HG03354 (cell line): ENCODE measurements around the gene LTBP3.

ENCODE experiments used
- ATAC-seq: cut with Tn5 transposase; IDR thresholded peaks from one replicate; pipeline ENCODE4 v1.9.1; 2021; ENCODE audit warnings: mild to moderate bottlenecking; ENCODE audit not compliant: unreplicated experiment, poor library complexity, severe bottlenecking

The LTBP3 gene

DNA sequence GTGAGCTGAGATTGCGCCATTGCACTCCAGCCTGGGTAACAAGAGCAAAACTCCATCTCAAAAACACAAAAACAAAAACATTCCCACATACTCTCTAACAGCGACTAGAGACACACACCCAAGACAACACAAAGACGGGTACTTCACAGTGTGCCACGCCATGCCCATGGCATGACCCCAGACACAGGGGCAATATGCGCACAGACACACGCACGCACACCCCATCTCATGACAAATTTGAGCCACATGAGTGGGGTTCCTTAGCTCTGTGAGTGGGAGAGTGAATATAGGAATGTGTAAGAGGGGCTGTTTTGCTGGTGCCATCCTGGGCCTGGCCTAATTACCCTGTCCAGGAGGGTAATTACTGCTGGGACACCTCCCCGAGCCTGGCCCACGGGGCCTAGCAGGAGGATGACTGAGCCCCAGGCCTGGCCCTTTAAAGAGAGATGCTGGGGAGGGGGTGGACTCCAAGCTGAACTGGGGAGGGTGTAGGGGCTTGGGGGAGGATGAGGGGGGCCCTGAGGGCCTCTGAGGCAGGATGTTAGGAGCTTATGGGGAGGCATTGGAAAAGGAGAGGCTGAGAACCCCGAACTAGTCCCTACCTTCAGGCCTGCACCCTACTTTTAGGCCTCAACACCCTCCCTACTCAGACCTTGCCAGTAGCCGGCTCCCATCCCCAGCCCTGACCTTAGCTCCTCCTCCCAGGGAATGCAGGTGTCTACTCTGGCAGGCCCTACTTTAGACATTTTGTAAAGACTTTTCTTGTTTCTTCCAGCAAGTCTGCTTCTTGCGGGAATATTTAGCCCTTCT, 1.5 kb downstream of the LTBP3 start:
- no peak for ATAC-seq

GRCh38 chr11:65555693-65556231, 2.4 kb downstream of the LTBP3 start:
- ATAC-seq = no peak

DNA sequence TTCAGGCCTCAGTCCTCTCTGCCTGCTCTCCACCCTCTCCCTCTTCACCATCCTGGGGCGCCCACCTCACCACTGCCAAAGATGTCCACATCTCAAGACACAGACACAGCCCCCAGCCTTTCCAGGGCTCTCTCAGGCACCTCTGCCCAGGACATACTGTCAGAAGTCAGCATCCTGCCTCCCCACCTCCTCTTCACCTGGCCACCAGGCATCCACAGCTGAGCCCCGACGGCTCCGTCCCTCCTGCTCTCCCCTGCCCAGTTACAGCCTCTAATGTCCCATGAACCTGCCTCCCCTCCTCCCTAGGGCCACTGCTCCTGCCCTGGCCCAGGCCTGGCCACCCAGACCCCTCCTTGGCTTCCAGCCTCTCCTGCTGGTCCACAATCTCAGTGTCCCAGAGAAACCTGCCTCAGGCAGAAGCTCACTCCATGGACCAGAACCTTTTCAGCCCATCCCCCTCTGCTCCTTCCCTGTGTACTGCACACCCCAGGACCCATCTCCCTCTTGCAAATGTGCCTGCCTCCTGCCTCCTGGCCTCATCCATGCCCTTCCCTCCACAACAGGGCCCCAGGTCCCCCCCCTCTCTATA, 3.2 kb downstream of the LTBP3 start:
- ATAC-seq = no peak

- no peak for ATAC-seq
These were observed 3.9 kb downstream of the LTBP3 start for GRCh38 chr11:65554057-65554818.

GRCh38 chr11:65553301-65554001, 4.7 kb downstream of the LTBP3 start:
- no peak for ATAC-seq

DNA sequence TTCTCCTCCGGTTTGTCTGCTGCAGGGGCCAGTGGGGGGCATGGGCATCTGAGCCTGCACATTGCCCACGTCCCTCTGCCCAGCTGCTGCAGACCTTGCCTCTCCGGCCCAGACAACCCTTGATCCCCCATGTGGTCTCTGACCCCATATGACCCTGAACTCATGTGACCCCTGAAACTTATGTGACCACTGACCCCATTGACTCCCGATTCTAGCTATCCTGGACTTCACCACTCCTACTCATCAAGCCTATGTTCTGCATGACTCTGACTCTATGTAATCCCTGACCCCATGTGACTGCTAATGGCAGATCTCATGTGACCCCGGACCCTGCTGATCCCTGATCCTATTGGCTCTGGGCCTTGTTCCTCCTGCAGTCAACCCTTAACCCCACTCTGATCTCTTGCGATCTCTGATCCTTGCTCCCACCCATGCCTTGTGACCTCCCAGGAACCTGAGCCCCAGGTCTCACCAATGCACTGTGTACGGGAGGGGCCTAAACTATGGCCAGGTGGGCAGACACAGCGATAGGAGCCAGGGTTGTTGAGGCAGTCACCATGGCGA, 5.7 kb downstream of the LTBP3 start:
- ATAC-seq = no peak

GRCh38 chr11:65551572-65552387, 6.4 kb downstream of the LTBP3 start:
- no peak for ATAC-seq

DNA sequence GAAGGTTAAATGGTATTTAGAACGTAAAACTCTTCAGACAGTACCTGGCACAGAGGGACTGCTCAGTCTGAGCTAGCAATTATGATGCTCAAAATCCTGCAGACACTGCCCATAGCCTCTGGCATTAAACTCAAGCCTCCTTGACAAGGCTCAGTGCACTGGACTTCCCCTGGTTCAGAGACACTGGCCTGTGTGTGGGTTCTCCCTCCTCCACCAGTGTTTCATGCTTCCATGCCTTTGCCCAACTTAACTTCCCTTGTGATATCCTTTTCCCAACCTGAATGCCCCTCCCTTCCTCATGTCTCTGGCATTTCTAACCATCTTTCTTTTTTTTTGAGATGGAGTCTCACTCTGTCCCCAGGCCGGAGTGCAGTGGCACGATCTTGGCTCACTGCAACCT, 9.1 kb downstream of the LTBP3 start:
- no peak for ATAC-seq

DNA sequence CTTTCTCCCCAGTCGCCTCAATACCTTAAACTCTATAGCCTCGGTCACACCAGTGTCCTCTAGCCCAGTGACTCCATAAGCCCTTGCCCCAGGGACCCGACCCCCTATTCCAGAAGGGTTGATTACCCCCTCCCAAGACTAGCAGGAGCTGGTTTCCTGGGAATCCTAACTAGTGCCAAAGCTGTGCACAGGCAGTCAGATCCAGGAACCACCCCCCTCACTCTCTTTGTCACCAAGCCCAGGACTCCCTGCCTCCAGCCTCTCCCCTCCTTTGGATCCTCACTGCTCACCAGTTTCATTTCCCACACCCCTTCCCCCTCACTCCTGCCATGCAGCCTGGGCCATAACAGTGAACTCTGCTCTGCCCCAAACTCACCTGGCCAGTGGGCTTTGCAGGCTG, 9.8 kb downstream of the LTBP3 start:
- no peak for ATAC-seq

DNA sequence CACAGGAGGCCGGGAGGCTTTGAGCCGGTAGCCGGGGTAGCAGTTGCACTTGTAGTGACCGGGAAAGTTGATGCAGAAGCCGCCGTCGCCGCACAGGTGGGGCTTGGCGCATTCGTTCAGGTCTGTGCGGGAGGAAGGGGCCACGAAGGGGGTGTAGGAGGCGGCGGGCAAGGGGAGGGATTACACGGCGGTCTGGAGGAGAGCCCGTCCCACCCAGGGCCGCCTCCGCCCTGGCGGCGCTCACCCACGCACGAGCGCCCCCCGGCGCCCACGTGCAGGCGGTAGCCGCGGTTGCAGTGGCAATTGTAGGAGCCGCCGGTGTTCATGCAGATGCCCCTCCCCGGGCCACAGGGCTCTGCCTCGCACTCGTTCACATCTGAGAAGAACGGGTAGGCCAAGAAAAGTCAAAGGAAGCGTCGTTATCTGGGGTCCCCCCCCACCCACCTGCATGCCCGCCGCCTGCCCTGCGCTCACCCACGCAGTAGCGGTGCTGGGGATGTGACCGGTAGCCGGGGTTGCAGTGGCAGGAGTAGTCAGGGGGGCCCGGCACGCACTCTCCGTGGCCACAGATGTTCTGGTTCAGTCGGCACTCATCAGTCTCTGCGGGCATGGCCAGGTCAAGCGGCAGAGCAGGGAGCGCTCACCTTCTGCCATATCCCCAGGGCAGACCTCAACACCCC, 10.6 kb downstream of the LTBP3 start:
- no peak for ATAC-seq

- ATAC-seq = peak; percentile 76
These were observed 11.8 kb downstream of the LTBP3 start for GRCh38 chr11:65546217-65546958.

DNA sequence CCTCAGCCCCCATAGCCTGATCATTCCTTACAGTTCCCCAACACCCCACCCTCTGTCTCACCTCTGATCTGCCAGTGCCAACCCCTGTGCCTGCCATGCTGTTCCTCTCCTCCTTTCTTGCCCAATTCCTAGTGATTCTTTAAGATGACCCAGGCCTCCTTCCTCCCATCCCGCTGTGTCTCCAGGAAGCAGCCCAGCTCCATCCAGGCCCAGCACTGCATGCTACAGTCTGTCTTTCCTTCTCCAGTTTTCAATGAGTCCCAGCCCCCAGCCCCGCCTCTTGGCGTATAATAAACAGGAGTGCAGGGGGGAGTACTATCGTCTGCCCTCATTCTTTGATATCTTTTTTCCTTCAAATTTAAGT, 12.3 kb downstream of the LTBP3 start:
- no peak for ATAC-seq

DNA sequence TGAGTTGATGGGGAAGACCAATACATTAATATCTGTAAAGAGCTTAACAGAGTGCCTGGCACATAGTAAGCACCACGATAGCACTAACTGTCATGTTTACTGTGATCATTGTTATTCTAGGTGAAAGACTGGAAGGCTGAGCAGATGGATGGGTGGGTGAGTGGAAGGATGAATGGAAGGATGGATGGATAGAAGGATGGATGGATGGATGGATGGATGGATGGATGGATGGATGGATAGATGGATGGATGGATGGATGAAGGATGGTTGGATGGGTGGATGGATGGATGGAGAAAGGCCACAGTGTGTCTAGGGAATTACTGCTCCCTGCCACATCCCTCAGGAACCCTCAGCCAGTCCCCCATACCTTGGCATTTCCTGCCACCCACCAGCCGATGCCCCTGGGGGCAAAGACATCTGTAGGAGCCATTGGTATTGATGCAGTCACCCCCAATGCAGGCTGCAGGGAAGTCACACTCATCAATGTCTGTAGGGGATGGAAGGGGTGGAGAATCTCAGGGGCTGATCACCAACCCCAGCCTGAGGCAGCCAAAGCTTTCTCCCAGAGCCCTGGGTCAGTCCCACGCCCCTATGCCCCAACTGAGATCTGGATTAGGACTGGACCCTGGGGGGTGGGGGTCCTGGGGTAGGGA, 15.3 kb downstream of the LTBP3 start:
- ATAC-seq = no peak

GRCh38 chr11:65541093-65541982, 16.8 kb downstream of the LTBP3 start:
- no peak for ATAC-seq

DNA sequence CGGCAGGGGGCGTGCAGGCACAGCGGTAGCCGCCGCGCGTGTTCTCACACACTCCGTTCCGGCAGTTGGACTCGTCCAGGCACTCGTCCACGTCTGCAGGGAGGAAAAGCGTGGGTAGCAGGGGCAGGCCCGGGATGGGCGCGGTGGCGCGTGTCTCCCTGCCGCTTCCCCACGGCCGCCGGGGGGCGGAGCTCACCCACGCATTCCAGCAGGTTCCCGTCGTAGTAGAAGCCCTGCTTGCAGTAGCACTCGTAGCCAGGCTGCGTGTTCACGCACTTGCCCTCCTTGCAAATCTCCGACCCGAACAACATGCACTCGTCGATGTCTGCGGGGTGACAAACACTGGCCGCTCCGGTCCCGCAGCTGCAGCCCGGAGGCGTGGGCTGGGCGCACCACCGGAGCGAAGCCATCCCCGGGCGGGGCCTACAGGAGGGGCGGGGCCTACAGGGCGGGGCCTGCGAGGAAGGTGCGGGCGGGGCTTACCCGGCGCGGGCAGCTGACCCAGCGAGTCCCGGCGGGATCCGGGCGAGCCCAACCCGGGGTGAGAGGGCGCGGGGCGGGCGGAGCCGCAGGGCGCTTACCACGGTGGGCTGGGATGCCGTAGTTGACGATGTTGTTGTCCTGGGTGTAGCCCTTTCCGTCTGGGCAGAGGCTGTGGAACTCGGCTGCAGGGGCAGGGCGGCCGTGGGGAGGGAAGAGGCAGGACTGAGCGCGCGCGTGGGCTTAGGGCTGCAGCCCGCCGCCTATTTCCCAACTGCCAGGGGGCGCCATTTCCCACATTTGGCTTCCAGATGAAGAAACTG, 17.7 kb downstream of the LTBP3 start:
- ATAC-seq = peak; percentile 67
